OCI-LY1 (cell line): ENCODE results near the gene TMEM132A.

ENCODE experiments used
- H2AFZ ChIP-seq: fragments of 200-600 bp; sonication (generic), shearing (Covaris generic); 2 replicates; pipeline ENCODE4 v1.6.0; 2014; ENCODE audit warnings: antibody characterized with exemption, mild to moderate bottlenecking, low read length
- H3F3A ChIP-seq: fragments of 200-600 bp; sonication (generic), shearing (Covaris generic); 2 replicates; pipeline ENCODE4 v1.6.0; 2014; ENCODE audit warnings: mild to moderate bottlenecking, antibody characterized with exemption, low read length, moderate library complexity; ENCODE audit not compliant: insufficient read depth
- H3K27ac ChIP-seq: fragments of 200-600 bp; sonication (generic); 2 replicates; pipeline ENCODE4 v1.5.1; 2014; ENCODE audit warnings: low read length, mixed run types, mild to moderate bottlenecking, low read depth; ENCODE audit not compliant: poor library complexity, severe bottlenecking
- H3K27me3 ChIP-seq: fragments of 200-600 bp; sonication (generic); 2 replicates; pipeline ENCODE4 v1.6.0; 2014; ENCODE audit warnings: antibody characterized with exemption, mild to moderate bottlenecking, low read length, moderate library complexity; ENCODE audit not compliant: insufficient read depth
- H3K36me3 ChIP-seq: fragments of 200-600 bp; sonication (generic); 2 replicates; pipeline ENCODE4 v1.6.1; 2014; ENCODE audit warnings: mild to moderate bottlenecking, antibody characterized with exemption, low read length, moderate library complexity, mixed read lengths; ENCODE audit not compliant: insufficient read depth
- H3K4me1 ChIP-seq: fragments of 200-600 bp; sonication (generic); 2 replicates; pipeline ENCODE4 v1.5.1; 2014; ENCODE audit warnings: mild to moderate bottlenecking, low read length, moderate library complexity; ENCODE audit not compliant: insufficient read depth, severe bottlenecking
- H3K4me2 ChIP-seq: fragments of 200-600 bp; sonication (generic), shearing (Covaris generic); 2 replicates; pipeline ENCODE4 v1.6.1; 2014; ENCODE audit warnings: low read length
- H3K4me3 ChIP-seq: fragments of 200-600 bp; sonication (generic); 2 replicates; pipeline ENCODE4 v1.5.1; 2014; ENCODE audit warnings: low read length, low read depth, mild to moderate bottlenecking, mixed read lengths; ENCODE audit not compliant: poor library complexity, severe bottlenecking
- H3K79me2 ChIP-seq: fragments of 200-600 bp; shearing (Covaris generic); 2 replicates; pipeline ENCODE4 v1.6.1; 2016; ENCODE audit warnings: mixed run types, low read length, mixed read lengths; ENCODE audit not compliant: insufficient read depth
- H3K9ac ChIP-seq: fragments of 200-600 bp; sonication (generic), shearing (Covaris generic); 2 replicates; pipeline ENCODE4 v1.6.1; 2014; ENCODE audit warnings: mild to moderate bottlenecking, low read length, mixed read lengths
- H3K9me2 ChIP-seq: fragments of 200-600 bp; sonication (generic), shearing (Covaris generic); 2 replicates; pipeline ENCODE4 v1.6.1; 2014; ENCODE audit warnings: low read depth, mild to moderate bottlenecking, low read length, mixed read lengths
- H3K9me3 ChIP-seq: fragments of 200-600 bp; shearing (Covaris generic); 2 replicates; pipeline ENCODE4 v1.6.1; 2014; ENCODE audit warnings: low read length, mixed read lengths
- H4K20me1 ChIP-seq: fragments of 200-600 bp; sonication (generic), shearing (Covaris generic); 2 replicates; pipeline ENCODE4 v1.6.0; 2016; ENCODE audit warnings: mild to moderate bottlenecking, low read length; ENCODE audit not compliant: insufficient read depth
- EZH2 ChIP-seq: fragments of 200-600 bp; sonication (generic), shearing (Covaris generic); IDR thresholded peaks from 2 replicates; pipeline ENCODE4 v1.8.0; 2017; ENCODE audit warnings: borderline replicate concordance, mixed run types, mild to moderate bottlenecking, antibody characterized with exemption, low read length, moderate library complexity, mixed read lengths
- TF ChIP-seq, protein P1 (sequence below): fragments of 200-600 bp; sonication (generic), shearing (Covaris generic); IDR thresholded peaks from 2 replicates; pipeline ENCODE4 v1.5.1; 2017; ENCODE audit warnings: mild to moderate bottlenecking, antibody characterized with exemption, low read length, moderate library complexity, mixed read lengths

TMEM132A gene, protein sequence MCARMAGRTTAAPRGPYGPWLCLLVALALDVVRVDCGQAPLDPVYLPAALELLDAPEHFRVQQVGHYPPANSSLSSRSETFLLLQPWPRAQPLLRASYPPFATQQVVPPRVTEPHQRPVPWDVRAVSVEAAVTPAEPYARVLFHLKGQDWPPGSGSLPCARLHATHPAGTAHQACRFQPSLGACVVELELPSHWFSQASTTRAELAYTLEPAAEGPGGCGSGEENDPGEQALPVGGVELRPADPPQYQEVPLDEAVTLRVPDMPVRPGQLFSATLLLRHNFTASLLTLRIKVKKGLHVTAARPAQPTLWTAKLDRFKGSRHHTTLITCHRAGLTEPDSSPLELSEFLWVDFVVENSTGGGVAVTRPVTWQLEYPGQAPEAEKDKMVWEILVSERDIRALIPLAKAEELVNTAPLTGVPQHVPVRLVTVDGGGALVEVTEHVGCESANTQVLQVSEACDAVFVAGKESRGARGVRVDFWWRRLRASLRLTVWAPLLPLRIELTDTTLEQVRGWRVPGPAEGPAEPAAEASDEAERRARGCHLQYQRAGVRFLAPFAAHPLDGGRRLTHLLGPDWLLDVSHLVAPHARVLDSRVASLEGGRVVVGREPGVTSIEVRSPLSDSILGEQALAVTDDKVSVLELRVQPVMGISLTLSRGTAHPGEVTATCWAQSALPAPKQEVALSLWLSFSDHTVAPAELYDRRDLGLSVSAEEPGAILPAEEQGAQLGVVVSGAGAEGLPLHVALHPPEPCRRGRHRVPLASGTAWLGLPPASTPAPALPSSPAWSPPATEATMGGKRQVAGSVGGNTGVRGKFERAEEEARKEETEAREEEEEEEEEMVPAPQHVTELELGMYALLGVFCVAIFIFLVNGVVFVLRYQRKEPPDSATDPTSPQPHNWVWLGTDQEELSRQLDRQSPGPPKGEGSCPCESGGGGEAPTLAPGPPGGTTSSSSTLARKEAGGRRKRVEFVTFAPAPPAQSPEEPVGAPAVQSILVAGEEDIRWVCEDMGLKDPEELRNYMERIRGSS

DNA sequence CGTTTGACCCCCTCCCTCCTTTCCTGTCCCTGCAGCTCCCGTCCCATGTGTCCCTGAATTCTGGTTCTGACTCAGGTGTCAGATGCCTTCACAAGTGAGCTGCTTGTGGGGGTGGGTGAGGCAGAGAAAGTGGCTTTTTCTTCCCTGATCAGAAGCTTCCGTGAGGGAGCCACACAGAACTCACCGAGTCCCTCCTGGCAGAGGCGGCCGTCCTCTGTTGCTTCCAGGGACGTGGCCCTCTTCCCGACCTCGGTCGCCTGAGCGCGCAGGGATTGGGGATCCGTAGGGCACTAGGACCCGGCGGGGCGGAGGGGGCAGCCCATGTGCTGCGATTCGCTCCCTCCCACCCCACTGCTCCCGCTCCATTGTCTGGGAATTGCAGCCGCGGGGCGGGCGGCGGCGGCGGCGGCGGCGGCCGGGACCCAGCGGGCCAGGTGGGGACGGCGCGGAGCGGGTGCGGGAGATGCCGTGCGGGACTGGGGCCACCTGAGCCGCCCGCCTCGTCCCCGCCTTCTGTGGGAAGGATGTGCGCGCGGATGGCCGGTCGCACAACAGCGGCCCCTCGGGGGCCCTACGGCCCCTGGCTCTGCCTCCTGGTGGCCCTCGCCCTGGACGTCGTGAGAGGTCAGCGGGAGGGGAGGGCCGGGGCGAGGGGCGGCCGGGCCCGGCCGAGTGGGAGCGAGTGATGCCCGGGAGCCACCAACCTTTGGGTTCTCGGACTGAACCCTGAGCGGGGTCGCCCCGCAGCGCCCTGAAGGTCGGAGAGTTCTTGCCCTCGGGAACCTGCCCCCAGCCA is at the start of gene TMEM132A:
Gene TMEM132A (plus strand): TSS at position 351 of the 796 bp plus-strand sequence. CDS start 174 bp downstream, at position 525.
- Histone ChIP-seq H3K36me3 (peaks cover 46% of the 10 kb centered on the region), H3K9ac (no peak within 1 kb of the TSS; the same call in 1 of the 2 replicates), H3K27ac (no peak within 1 kb of the TSS), H3K9me2 (no peaks in the 10 kb centered on the region), H3K4me3 (peak within 1 kb of the TSS; percentile 53), H3F3A (no peaks in the 10 kb centered on the region), H3K9me3 (no peaks in the 10 kb centered on the region), H3K4me1 (peaks cover 15% of the 10 kb centered on the region), H3K4me2 (peak within 1 kb of the TSS; percentile 59), H4K20me1 (no peaks in the 10 kb centered on the region), H3K79me2 (no peaks in the 10 kb centered on the region), H3K27me3 (0 out of 2 replicates have a peak, but pooled peaks cover 4% of the 10 kb centered on the region), H2AFZ (no peak within 1 kb of the TSS)
- TF ChIP-seq EZH2, result no peak
- TF ChIP-seq, protein P1, sequence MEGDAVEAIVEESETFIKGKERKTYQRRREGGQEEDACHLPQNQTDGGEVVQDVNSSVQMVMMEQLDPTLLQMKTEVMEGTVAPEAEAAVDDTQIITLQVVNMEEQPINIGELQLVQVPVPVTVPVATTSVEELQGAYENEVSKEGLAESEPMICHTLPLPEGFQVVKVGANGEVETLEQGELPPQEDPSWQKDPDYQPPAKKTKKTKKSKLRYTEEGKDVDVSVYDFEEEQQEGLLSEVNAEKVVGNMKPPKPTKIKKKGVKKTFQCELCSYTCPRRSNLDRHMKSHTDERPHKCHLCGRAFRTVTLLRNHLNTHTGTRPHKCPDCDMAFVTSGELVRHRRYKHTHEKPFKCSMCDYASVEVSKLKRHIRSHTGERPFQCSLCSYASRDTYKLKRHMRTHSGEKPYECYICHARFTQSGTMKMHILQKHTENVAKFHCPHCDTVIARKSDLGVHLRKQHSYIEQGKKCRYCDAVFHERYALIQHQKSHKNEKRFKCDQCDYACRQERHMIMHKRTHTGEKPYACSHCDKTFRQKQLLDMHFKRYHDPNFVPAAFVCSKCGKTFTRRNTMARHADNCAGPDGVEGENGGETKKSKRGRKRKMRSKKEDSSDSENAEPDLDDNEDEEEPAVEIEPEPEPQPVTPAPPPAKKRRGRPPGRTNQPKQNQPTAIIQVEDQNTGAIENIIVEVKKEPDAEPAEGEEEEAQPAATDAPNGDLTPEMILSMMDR, result no peak

DNA sequence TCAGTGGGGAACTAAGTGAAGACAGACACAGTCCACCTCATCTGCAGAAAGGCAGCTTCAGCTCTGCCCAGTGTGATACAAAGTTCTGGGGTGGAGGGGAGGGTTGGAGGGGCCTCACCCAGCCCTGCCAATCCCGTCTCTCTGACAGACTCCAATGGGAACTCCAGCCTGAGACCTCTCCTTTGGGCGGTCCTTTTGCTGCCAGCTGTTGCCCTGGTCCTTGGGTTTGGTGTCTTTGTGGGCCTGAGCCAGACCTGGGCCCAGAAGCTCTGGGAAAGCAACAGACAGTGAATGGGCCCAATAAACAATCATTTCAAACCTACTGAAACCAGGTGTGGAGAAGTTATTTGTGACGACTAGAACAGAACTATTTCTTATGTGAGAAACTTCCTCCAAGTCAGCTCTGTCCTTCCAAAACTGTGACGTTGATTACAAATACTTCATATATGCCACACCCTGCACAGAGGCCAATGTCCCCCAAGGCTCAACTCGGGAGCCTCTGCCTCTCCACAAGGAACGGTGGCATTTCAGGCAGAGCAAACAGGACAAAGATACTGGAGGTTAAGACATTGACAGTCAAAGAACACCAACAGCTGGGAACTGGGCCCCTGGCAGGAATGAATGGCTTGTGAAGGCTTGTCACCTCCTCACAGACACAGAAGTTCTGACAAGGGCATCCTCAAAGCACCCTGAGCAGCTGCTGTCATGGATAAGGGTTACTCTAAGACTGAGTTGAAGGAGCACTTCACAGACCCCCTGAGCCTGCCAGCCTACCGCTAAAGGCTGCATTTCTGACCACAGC is 48.7 kb upstream of the TMEM132A start:
- H3K36me3 ChIP-seq, result peaks cover 19% of the 10 kb centered on the region
- no peak overlapping the region for H3K9ac ChIP-seq
- H3K4me1 ChIP-seq, result no peaks in the 10 kb centered on the region
- no peak for TF ChIP-seq EZH2
- TF ChIP-seq, protein P1, result no peak
- H3K27ac ChIP-seq, result no peak overlapping the region
- H3K27me3 ChIP-seq, result no peaks in the 10 kb centered on the region
- H3K9me2 ChIP-seq, result no peaks in the 10 kb centered on the region
- no peaks in the 10 kb centered on the region for H3F3A ChIP-seq
- H2AFZ ChIP-seq, result no peak overlapping the region
- H3K4me2 ChIP-seq, result no peak overlapping the region
- H3K4me3 ChIP-seq, result no peak overlapping the region
- no peaks in the 10 kb centered on the region for H3K9me3 ChIP-seq
- H3K79me2 ChIP-seq, result no peaks in the 10 kb centered on the region
- no peaks in the 10 kb centered on the region for H4K20me1 ChIP-seq
